HEK293 (cell line): ENCODE results near the gene TXNRD2.
"Not testable (repeated sequence)": the region's sequence is repeated elsewhere in the genome, so short reads cannot be mapped to it uniquely, and the experiment has no call there.

ENCODE experiments used
- CTCF ChIA-PET: fragments of 350-600 bp; formaldehyde crosslinking; extraction: SDS; loops from one replicate; lab custom pipeline; 2021; ENCODE audit warnings: antibody characterized with exemption; lab: Yijun Ruan, JAX
- POLR2A ChIA-PET: fragments of 300-600 bp; formaldehyde crosslinking; extraction: SDS; loops from one replicate; lab custom pipeline; 2020; ENCODE audit warnings: antibody characterized with exemption, inconsistent platforms; lab: Yijun Ruan, JAX
- H3K27ac ChIP-seq: fragments of 200-500 bp; sonication (Bioruptor generic); 2 replicates; pipeline ENCODE4 v1.5.1; 2014; ENCODE audit warnings: low read depth, low read length, control low read depth, inconsistent platforms; ENCODE audit errors: extremely low read depth
- H3K36me3 ChIP-seq, 2 experiments: fragments of 200-500 bp in 1 of 2; sonication (Bioruptor generic) in 1 of 2; 1 replicate in 1 of 2; 2 replicates in 1 of 2; pipeline ENCODE4 v1.5.1; 2014 to 2017; ENCODE audit warnings: inconsistent platforms in 2 of 2, low read length in 2 of 2; ENCODE audit not compliant: control insufficient read depth in 2 of 2, insufficient read depth in 1 of 2
- H3K4me1 ChIP-seq: fragments of 200-500 bp; sonication (Bioruptor generic); 2 replicates; pipeline ENCODE4 v1.5.1; 2014; ENCODE audit warnings: mild to moderate bottlenecking, low read length, inconsistent platforms; ENCODE audit not compliant: control insufficient read depth, insufficient read depth
- H3K4me3 ChIP-seq: 2 replicates; pipeline ENCODE4 v1.5.1; 2011; ENCODE audit warnings: low read depth, mild to moderate bottlenecking, control low read depth, low read length, moderate library complexity
- H3K9me3 ChIP-seq: fragments of 200-500 bp; sonication (Bioruptor generic); 2 replicates; pipeline ENCODE4 v1.5.1; 2014; ENCODE audit warnings: low read depth, low read length, inconsistent platforms; ENCODE audit not compliant: control insufficient read depth, insufficient read depth
- EGR2 ChIP-seq: fragments of 450-650 bp; formaldehyde crosslinking; IDR thresholded peaks from 2 replicates; pipeline ENCODE4 v1.5.1; 2016; ENCODE audit warnings: low read depth, missing biosample characterization, missing genetic modification characterization
- MEIS1 ChIP-seq: sonication (generic); formaldehyde crosslinking; IDR thresholded peaks from 2 replicates; pipeline ENCODE4 v1.8.1; 2022; ENCODE audit warnings: missing genetic modification reagents, mild to moderate bottlenecking, borderline replicate concordance
- RBAK ChIP-seq: fragments of 450-650 bp; formaldehyde crosslinking; IDR thresholded peaks from 2 replicates; pipeline ENCODE4 v1.5.1; 2016; ENCODE audit warnings: missing biosample characterization, missing genetic modification characterization
- WT1 ChIP-seq: fragments of 450-650 bp; formaldehyde crosslinking; IDR thresholded peaks from 2 replicates; pipeline ENCODE4 v1.5.1; 2016; ENCODE audit warnings: missing biosample characterization, missing genetic modification characterization
- ZFHX2 ChIP-seq: fragments of 450-650 bp; formaldehyde crosslinking; conservative IDR thresholded peaks from 2 replicates; pipeline ENCODE4 v1.5.1; 2016; ENCODE audit warnings: missing biosample characterization, missing genetic modification characterization
- ZFP37 ChIP-seq: fragments of 450-650 bp; formaldehyde crosslinking; IDR thresholded peaks from 2 replicates; pipeline ENCODE4 v1.5.1; 2016; ENCODE audit warnings: missing biosample characterization, missing genetic modification characterization
- ZNF121 ChIP-seq: fragments of 450-650 bp; formaldehyde crosslinking; IDR thresholded peaks from 2 replicates; pipeline ENCODE4 v1.5.1; 2016; ENCODE audit warnings: missing biosample characterization, missing genetic modification characterization
- ZNF423 ChIP-seq: fragments of 450-650 bp; formaldehyde crosslinking; IDR thresholded peaks from 2 replicates; pipeline ENCODE4 v1.5.1; 2016; ENCODE audit warnings: missing biosample characterization, missing genetic modification characterization
- ZNF48 ChIP-seq: fragments of 450-650 bp; formaldehyde crosslinking; IDR thresholded peaks from 2 replicates; pipeline ENCODE4 v1.5.1; 2016; ENCODE audit warnings: missing biosample characterization, missing genetic modification characterization
- ZNF580 ChIP-seq: fragments of 450-650 bp; formaldehyde crosslinking; IDR thresholded peaks from 2 replicates; pipeline ENCODE4 v1.5.1; 2016; ENCODE audit warnings: missing biosample characterization, missing genetic modification characterization
- ZNF639 ChIP-seq: fragments of 450-650 bp; formaldehyde crosslinking; IDR thresholded peaks from 2 replicates; pipeline ENCODE4 v1.5.1; 2016; ENCODE audit warnings: missing biosample characterization, missing genetic modification characterization
- ZNF660 ChIP-seq: fragments of 450-650 bp; IDR thresholded peaks from 2 replicates; pipeline ENCODE4 v1.5.1; 2018; ENCODE audit warnings: missing biosample characterization, mild to moderate bottlenecking, missing genetic modification characterization
- ZNF785 ChIP-seq: fragments of 450-650 bp; formaldehyde crosslinking; IDR thresholded peaks from 2 replicates; pipeline ENCODE4 v1.5.1; 2016; ENCODE audit warnings: missing biosample characterization, missing genetic modification characterization

Gene TXNRD2

GRCh38 chr22:19907902-19908301 is 33.7 kb downstream of the TXNRD2 start:
- H3K4me1 ChIP-seq, H3K4me3 ChIP-seq, POLR2A ChIA-PET, H3K27ac ChIP-seq, H3K9me3 ChIP-seq: not testable (repeated sequence)
- peaks cover 0 to 18% of the 10 kb centered on the region in 2 experiments; a peak in 1 of 3 replicates for H3K36me3 ChIP-seq
- CTCF ChIA-PET, result interaction anchor here (0.6 to 1.4 kb wide), 3 partner anchors 8 to 177 kb away, joined by 3 to 8 read pairs (median 3); no protein-coding TSS in a partner anchor
- TF ChIP-seq ZFHX2 (tag by site-specific recombination) (peak; percentile 56), EGR2 (tag by site-specific recombination) (peak; percentile 59)

- H3K4me3 ChIP-seq, H3K27ac ChIP-seq, H3K9me3 ChIP-seq: not testable (repeated sequence)
- TF ChIP-seq EGR2 (tag by site-specific recombination) (peak; percentile 75), ZFHX2 (tag by site-specific recombination) (peak; percentile 50)
- TF ChIP-seq, all 188 proteins: peak for 2; not testable (repeated sequence) for 186
- POLR2A ChIA-PET, H3K4me1 ChIP-seq: not testable (repeated sequence)
- CTCF ChIA-PET, result interaction anchor here (4.8 kb wide), 1 partner anchor 176 kb away, joined by 45 read pairs; no protein-coding TSS in a partner anchor
- H3K36me3 ChIP-seq, result peaks cover 0 to 12% of the 10 kb centered on the region in 2 experiments; a peak in 1 of 3 replicates
Measured at GRCh38 chr22:19906864-19907263, 34.8 kb downstream of the TXNRD2 start.

GRCh38 chr22:19905347-19906276 is 36.0 kb downstream of the TXNRD2 start:
- POLR2A ChIA-PET, result no interaction called here
- no peaks in the 10 kb centered on the region for H3K9me3 ChIP-seq
- CTCF ChIA-PET, result interaction anchor here (0.5 to 4.8 kb wide), 7 partner anchors 41 to 408 kb away, joined by 3 to 45 read pairs (median 5); no protein-coding TSS in a partner anchor
- H3K4me1 ChIP-seq, result no peaks in the 10 kb centered on the region
- H3K27ac ChIP-seq, result no peak overlapping the region
- no peak overlapping the region for H3K4me3 ChIP-seq
- H3K36me3 ChIP-seq, result peaks cover 0 to 6% of the 10 kb centered on the region in 2 experiments; a peak in 1 of 3 replicates
- TF ChIP-seq RBAK (tag by site-specific recombination), result no peak
- TF ChIP-seq ZNF660, result no peak
- TF ChIP-seq ZNF48, result no peak
- TF ChIP-seq ZNF121 (tag by site-specific recombination), result no peak
- no peak for TF ChIP-seq MEIS1
- no peak for TF ChIP-seq ZFP37 (tag by site-specific recombination)
- TF ChIP-seq ZNF580, result no peak

GRCh38 chr22:19904935-19905334 is 36.7 kb downstream of the TXNRD2 start:
- H3K4me1 ChIP-seq, result no peaks in the 10 kb centered on the region
- H3K36me3 ChIP-seq, result peaks cover 0 to 6% of the 10 kb centered on the region in 2 experiments; a peak in 1 of 3 replicates
- CTCF ChIA-PET, result interaction anchor here (0.6 to 4.8 kb wide), 6 partner anchors 11 to 583 kb away, joined by 3 to 45 read pairs (median 4); no protein-coding TSS in a partner anchor
- POLR2A ChIA-PET, result no interaction called here
- TF ChIP-seq ZNF639, result no peak
- TF ChIP-seq ZNF785 (tag by site-specific recombination), result no peak
- TF ChIP-seq ZNF423 (tag by site-specific recombination), result no peak
- peak; percentile 86 for TF ChIP-seq WT1 (tag by site-specific recombination)
- no peak overlapping the region for H3K27ac ChIP-seq
- H3K9me3 ChIP-seq, result no peaks in the 10 kb centered on the region
- no peak overlapping the region for H3K4me3 ChIP-seq
